NCI-H1694 (cell line): ENCODE measurements around the gene CABP2.
"Not testable (repeated sequence)": the region's sequence is repeated elsewhere in the genome, so short reads cannot be mapped to it uniquely, and the experiment has no call there.

ENCODE experiments used
- DNase-seq: peaks from one replicate; lab custom pipeline; 2025; lab: John Stamatoyannopoulos, UW

CABP2 gene

DNA sequence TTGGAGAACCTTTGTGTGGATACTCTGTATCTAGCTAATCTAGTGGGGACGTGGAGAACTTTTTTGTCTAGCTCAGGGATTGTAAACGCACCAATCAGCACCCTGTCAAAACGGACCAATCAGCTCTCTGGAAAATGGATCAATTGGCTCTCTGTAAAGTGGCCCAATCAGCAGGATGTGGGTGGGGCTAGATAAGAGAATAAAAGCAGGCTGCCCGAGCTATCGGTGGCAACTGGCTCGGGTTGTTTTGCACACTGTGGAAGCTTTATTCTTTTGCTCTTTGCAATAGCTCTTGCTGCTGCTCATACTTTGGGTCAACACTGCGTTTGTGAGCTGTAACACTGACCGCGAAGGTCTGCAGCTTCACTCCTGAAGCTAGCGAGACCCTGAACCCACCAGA is 46.6 kb downstream of the CABP2 start:
- not testable (repeated sequence) for DNase-seq

DNA sequence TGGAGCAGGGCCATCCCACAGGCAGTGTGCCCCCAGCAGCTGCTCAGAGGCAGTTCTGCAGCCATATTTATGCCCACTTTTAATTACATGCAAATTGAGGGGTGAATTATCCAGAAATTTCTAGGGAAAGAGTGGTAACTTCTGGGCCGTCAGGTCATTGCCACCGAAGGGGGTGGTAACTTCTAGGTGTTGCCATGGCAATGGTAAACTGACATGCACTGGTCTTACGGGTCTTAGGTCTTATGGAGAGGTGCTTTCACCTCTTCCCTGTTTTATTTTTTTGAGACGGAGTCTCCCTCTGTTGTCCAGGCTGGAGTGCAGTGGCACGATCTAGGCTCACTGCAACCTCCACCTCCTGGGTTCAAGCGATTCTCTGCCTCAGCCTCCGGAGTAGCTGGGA is 50.4 kb downstream of the CABP2 start:
- no peak for DNase-seq

DNA sequence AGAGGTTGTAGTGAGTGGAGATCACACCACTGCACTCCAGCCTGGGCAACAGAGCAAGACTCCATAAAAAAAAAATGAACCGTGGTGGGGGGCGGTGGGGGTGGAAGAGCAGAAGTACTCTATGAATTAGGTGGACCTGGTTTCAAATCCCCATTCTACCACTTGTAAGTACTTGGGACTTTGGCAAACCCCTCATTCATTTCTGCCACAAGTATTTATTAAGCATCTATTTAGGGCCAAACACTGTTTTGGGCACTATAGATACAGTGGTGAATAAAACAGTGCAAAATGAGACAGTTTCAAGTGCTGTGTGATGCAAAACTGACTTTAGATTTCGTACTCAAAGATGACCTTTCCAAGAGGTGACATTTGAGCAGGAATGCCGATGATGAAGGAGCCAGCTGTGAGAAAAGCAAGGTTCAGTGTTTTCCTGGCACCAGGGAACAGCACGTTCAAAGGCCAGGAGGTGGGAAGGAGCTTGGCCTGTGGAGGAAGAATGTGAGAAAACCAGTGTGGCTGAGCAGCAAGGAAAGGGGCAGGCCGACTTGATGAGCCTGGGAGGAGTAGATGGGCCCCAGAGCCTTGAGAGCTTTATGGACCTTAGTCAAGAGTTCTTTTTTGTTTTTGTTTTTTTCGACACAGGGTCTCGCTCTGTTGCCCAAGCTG is 52.8 kb downstream of the CABP2 start:
- DNase-seq, result no peak

DNA sequence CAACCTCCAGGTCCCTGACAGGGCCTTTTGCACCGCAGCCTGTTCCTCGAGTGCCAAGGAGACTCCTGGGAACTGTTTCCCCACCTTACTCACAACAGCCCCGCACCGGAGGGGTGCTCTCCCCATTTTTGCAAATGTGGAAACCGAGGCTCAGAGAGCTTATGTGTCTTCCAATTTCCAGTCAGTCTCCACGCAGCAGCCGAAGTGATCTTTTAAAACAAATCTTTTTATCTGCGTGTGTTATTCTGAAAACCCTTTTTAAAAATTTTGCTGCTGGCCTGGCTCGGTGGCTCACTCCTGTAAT is 53.8 kb downstream of the CABP2 start:
- no peak for DNase-seq
